ENCODE data around the gene RARG.

RARG gene

GRCh38 chr12:53195516-53196420 lies 36.2 kb downstream of the RARG start:
- no peak for TF ChIP-seq CTCF (IDR thresholded peaks at IDR 0.05; ENCODE audit: low read depth, low read length, missing control alignments)
- no peak for DNase-seq (ENCODE audit: low read depth)
- H3K4me3 ChIP-seq (ENCODE audit: low read depth, low read length): no peak overlapping the region

GRCh38 chr12:53194973-53195372 lies 37.0 kb downstream of the RARG start:
- no peak for DNase-seq (ENCODE audit: low read depth)
- no peak for TF ChIP-seq CTCF (IDR thresholded peaks at IDR 0.05; ENCODE audit: low read depth, low read length, missing control alignments)

GRCh38 chr12:53193985-53194716 lies 37.9 kb downstream of the RARG start:
- TF ChIP-seq CTCF (IDR thresholded peaks at IDR 0.05; ENCODE audit: low read depth, low read length, missing control alignments): no peak
- no peak overlapping the region for H3K4me3 ChIP-seq (ENCODE audit: low read depth, low read length)
- no peak for DNase-seq (ENCODE audit: low read depth)

More at GRCh38 chr12:53194973-53195372, 37.0 kb downstream of the RARG start:
- H3K4me3 ChIP-seq (ENCODE audit: low read depth, low read length): no peak overlapping the region

GRCh38 chr12:53193040-53193439 lies 39.0 kb downstream of the RARG start:
- no peak for TF ChIP-seq CTCF (IDR thresholded peaks at IDR 0.05; ENCODE audit: low read depth, low read length, missing control alignments)
- no peak overlapping the region for H3K4me3 ChIP-seq (ENCODE audit: low read depth, low read length)
- DNase-seq (ENCODE audit: low read depth): no peak

- TF ChIP-seq CTCF (IDR thresholded peaks at IDR 0.05; ENCODE audit: low read depth, low read length, missing control alignments): no peak
- no peak for DNase-seq (ENCODE audit: low read depth)
Measured at GRCh38 chr12:53192531-53193021, 39.4 kb downstream of the RARG start.

GRCh38 chr12:53191885-53192530 lies 40.0 kb downstream of the RARG start:
- TF ChIP-seq CTCF (IDR thresholded peaks at IDR 0.05; ENCODE audit: low read depth, low read length, missing control alignments): no peak
- no peak overlapping the region for H3K4me3 ChIP-seq (ENCODE audit: low read depth, low read length)
- DNase-seq (ENCODE audit: low read depth): no peak

More at GRCh38 chr12:53192531-53193021, 39.4 kb downstream of the RARG start:
- H3K4me3 ChIP-seq (ENCODE audit: low read depth, low read length): no peak overlapping the region
